K562 (cell line): ENCODE results near the gene ANO8. TPM values are rescaled to one million over a fixed set of nuclear protein-coding genes. Genes with fewer than 3 reads are reported as not detected.

Experiments used
- AFF4 ChIP-seq: sonication (generic); formaldehyde crosslinking; IDR thresholded peaks from 2 replicates; pipeline ENCODE4 v1.8.0; 2023; ENCODE audit warnings: mild to moderate bottlenecking, missing genetic modification reagents
- CHD4 ChIP-seq: fragments of 200-600 bp; sonication (generic); IDR thresholded peaks from 3 replicates; pipeline ENCODE4 v1.6.1; 2012; ENCODE audit warnings: low read depth, mild to moderate bottlenecking, mixed read lengths, low read length, inconsistent platforms; ENCODE audit not compliant: insufficient read depth, insufficient replicate concordance, poor library complexity, severe bottlenecking
- CTBP1 ChIP-seq: fragments of 450-650 bp; IDR thresholded peaks from 2 replicates; pipeline ENCODE4 v1.6.1; 2016; ENCODE audit warnings: borderline replicate concordance
- GTF3C2 ChIP-seq: IDR thresholded peaks from 3 replicates; pipeline ENCODE4 v1.6.1; 2011; ENCODE audit warnings: borderline replicate concordance, mild to moderate bottlenecking, moderate library complexity; ENCODE audit not compliant: insufficient read length; ENCODE audit errors: extremely low read depth
- HMGN3 ChIP-seq: IDR thresholded peaks from 2 replicates; pipeline ENCODE4 v1.6.1; 2011; ENCODE audit warnings: borderline replicate concordance, low read depth, mild to moderate bottlenecking, mixed read lengths, low read length; ENCODE audit not compliant: insufficient read length; ENCODE audit errors: extremely low read depth
- MBD1 ChIP-seq: fragments of 250-450 bp; sonication (Bioruptor Pico); IDR thresholded peaks from 2 replicates; pipeline ENCODE4 v1.8.0; 2022; ENCODE audit warnings: inconsistent platforms
- MTA3 ChIP-seq: fragments of 450-650 bp; formaldehyde crosslinking; IDR thresholded peaks from 2 replicates; pipeline ENCODE4 v1.6.1; 2017; ENCODE audit warnings: mild to moderate bottlenecking, borderline replicate concordance
- SUPT5H ChIP-seq: fragments of 450-650 bp; IDR thresholded peaks from 2 replicates; pipeline ENCODE4 v1.6.1; 2016
- TFE3 ChIP-seq: fragments of 450-650 bp; formaldehyde crosslinking; IDR thresholded peaks from 2 replicates; pipeline ENCODE4 v1.4.0; 2020; ENCODE audit warnings: mild to moderate bottlenecking, mixed read lengths
- TOE1 ChIP-seq, 2 experiments: fragments of 450-650 bp in 1 of 2; sonication (generic) in 1 of 2; formaldehyde crosslinking in 1 of 2; IDR thresholded peaks; 2 replicates each; pipeline versions ENCODE4 v1.7.1 to v1.8.0; 2016 to 2022; ENCODE audit warnings: borderline replicate concordance in 2 of 2, mild to moderate bottlenecking in 2 of 2, antibody characterized with exemption in 1 of 2, inconsistent platforms in 1 of 2, low read depth in 1 of 2, missing genetic modification reagents in 1 of 2, moderate library complexity in 1 of 2
- ZBTB33 ChIP-seq: sonication (generic); formaldehyde crosslinking; IDR thresholded peaks from 2 replicates; pipeline ENCODE4 v1.8.1; 2023; ENCODE audit warnings: mild to moderate bottlenecking, missing genetic modification reagents
- ZNF12 ChIP-seq: sonication (generic); formaldehyde crosslinking; IDR thresholded peaks from 2 replicates; pipeline ENCODE4 v1.4.0; 2020; ENCODE audit warnings: mild to moderate bottlenecking, missing genetic modification reagents
- polyA plus RNA-seq, 8 experiments: library from polyadenylated mRNA; depleted of rRNA in 4 of 8; stranded (reverse) in 5 of 8; unstranded in 3 of 8; fragments of >200 nt; fragmentation: Nextera tagmentation in 2 of 8; fragmentation: Illumina TruSeq in 1 of 8; extraction: Ambion mirVana in 2 of 8; extraction: Trizol in 1 of 8; gene quantifications; 2 replicates each; pipeline versions ENCODE4 v1.2.1 to v1.2.3, GENCODE V29; 2011 to 2014; ENCODE audit warnings: inconsistent platforms in 1 of 8, missing spikeins in 1 of 8
- total RNA-seq, 7 experiments: library from RNA; depleted of rRNA in 6 of 7; stranded (reverse); fragments of >200 nt in 6 of 7; fragmentation: Illumina TruSeq in 2 of 7; extraction: Trizol in 2 of 7; gene quantifications; 2 replicates each; pipeline versions ENCODE4 v1.2.1 to v1.2.3, GENCODE V29; 2011 to 2021; ENCODE audit warnings: low replicate concordance in 1 of 7

The ANO8 gene
- total and polyA plus RNA-seq, 9 of the 15 experiments (the other 6 are each of a cell fraction or from before 2014, with no cell fraction given): 0.07 to 7.6 (median 2.3) TPM; not detected in 1

GRCh38 chr19:17305517-17306284 lies 29.0 kb downstream of the ANO8 start, which contains the start of gene MRPL34 (continued):
- TF ChIP-seq GTF3C2: no peak
- TF ChIP-seq CHD4: no peak
- TF ChIP-seq ZNF12 (CRISPR knock-in tag): no peak
- TF ChIP-seq ZBTB33 (CRISPR knock-in tag): peak; percentile 72; the same call in 1 of the 2 replicates
- no peak for TF ChIP-seq MBD1
- 0 out of 2 replicates have a peak, but pooled peaks have one; percentile 50 for TF ChIP-seq TOE1 (IDR thresholded peaks at IDR 0.05; ENCODE audit: borderline replicate concordance)
- TF ChIP-seq TOE1 (CRISPR knock-in tag; IDR thresholded peaks at IDR 0.05; ENCODE audit: borderline replicate concordance, low read depth): no peak
- TF ChIP-seq TFE3 (CRISPR knock-in tag): peak; percentile 1; the same call in 1 of the 2 replicates
- TF ChIP-seq SUPT5H: peak; percentile 79
- peak; percentile 71 for TF ChIP-seq HMGN3
- peak; percentile 78; the same call in 1 of the 2 replicates for TF ChIP-seq MTA3
- TF ChIP-seq AFF4 (CRISPR knock-in tag): peak; percentile 47; the same call in 1 of the 2 replicates
- TF ChIP-seq CTBP1: peak; percentile 96
